ENCODE data around the gene LOXL4.

Gene LOXL4

GRCh38 chr10:98263088-98263487, 4.9 kb downstream of the LOXL4 start:
- no peak for FAIRE-seq

- no peak for FAIRE-seq
Measured at GRCh38 chr10:98262571-98262970, 5.4 kb downstream of the LOXL4 start.

GRCh38 chr10:98261436-98262277, 6.3 kb downstream of the LOXL4 start:
- no peak for FAIRE-seq

- FAIRE-seq: no peak
Measured at GRCh38 chr10:98260752-98261151, 7.2 kb downstream of the LOXL4 start.

GRCh38 chr10:98260350-98260749, 7.6 kb downstream of the LOXL4 start:
- no peak for FAIRE-seq

- no peak for FAIRE-seq
Measured at GRCh38 chr10:98259606-98260315, 8.2 kb downstream of the LOXL4 start.

- FAIRE-seq: no peak
Measured at GRCh38 chr10:98258683-98259454, 9.1 kb downstream of the LOXL4 start.

- no peak for FAIRE-seq
Measured at GRCh38 chr10:98257961-98258360, 10.0 kb downstream of the LOXL4 start.

GRCh38 chr10:98257198-98257597, 10.8 kb downstream of the LOXL4 start:
- no peak for FAIRE-seq

GRCh38 chr10:98256692-98257091, 11.3 kb downstream of the LOXL4 start:
- no peak for FAIRE-seq

- no peak for FAIRE-seq
Measured at GRCh38 chr10:98255146-98255877, 12.7 kb downstream of the LOXL4 start.

- FAIRE-seq: no peak
Measured at GRCh38 chr10:98254234-98254974, 13.6 kb downstream of the LOXL4 start.

- no peak for FAIRE-seq
Measured at GRCh38 chr10:98253499-98253898, 14.5 kb downstream of the LOXL4 start.

GRCh38 chr10:98252464-98252863, 15.5 kb downstream of the LOXL4 start:
- no peak for FAIRE-seq

- FAIRE-seq: no peak
Measured at GRCh38 chr10:98251399-98251798, 16.6 kb downstream of the LOXL4 start.

- FAIRE-seq: no peak
Measured at GRCh38 chr10:98249134-98249533, 18.9 kb downstream of the LOXL4 start.

GRCh38 chr10:98248018-98248417, 20.0 kb downstream of the LOXL4 start:
- no peak for FAIRE-seq

GRCh38 chr10:98246911-98247805, 20.8 kb downstream of the LOXL4 start:
- FAIRE-seq: no peak

- no peak for FAIRE-seq
Measured at GRCh38 chr10:98244586-98244985, 23.4 kb downstream of the LOXL4 start.

GRCh38 chr10:98244141-98244540, 23.9 kb downstream of the LOXL4 start:
- no peak for FAIRE-seq

GRCh38 chr10:98242823-98243222, 25.2 kb downstream of the LOXL4 start:
- FAIRE-seq: no peak
